T-helper 1 cell treated with Interleukin-12 subunit alpha and Interleukin-12 subunit beta and Interleukin-4 antibody, amounts not matched to agents 30 ng/mL and 1 ng/mL, for 36 hours (primary cell): ENCODE data around the gene EYA2. TPM values are rescaled to one million over a fixed set of nuclear protein-coding genes. Genes with fewer than 3 reads are reported as not detected.
"Not testable (repeated sequence)": the region's sequence is repeated elsewhere in the genome, so short reads cannot be mapped to it uniquely, and the experiment has no call there.

Source experiments
- intact Hi-C: fragments of 100-400 bp; cut with micrococcal nuclease; formaldehyde crosslinking; loops from one replicate; pipeline ENCODE4 v1.15.1; 2024
- total RNA-seq: library from RNA; stranded (reverse); gene quantifications from 2 replicates; pipeline ENCODE4 v1.2.3, GENCODE V29; 2022

EYA2 gene
- total RNA-seq = not detected in 2 replicates

- intact Hi-C loops = no loop called here
Observed at GRCh38 chr20:46894579-46894958, at the start of gene EYA2. EYA2 (plus strand) TSS chr20:46894843; CDS start chr20:46990011, 95,168 bp downstream.

- intact Hi-C loops = no loop called here
Observed at GRCh38 chr20:46844965-46845364, 49.7 kb upstream of the EYA2 start.

- intact Hi-C loops = no loop called here
Observed at GRCh38 chr20:46849269-46849668, 45.4 kb upstream of the EYA2 start.

- intact Hi-C loops = no loop called here
Observed at GRCh38 chr20:46849751-46850150, 44.9 kb upstream of the EYA2 start.

GRCh38 chr20:46850416-46850815 lies 44.2 kb upstream of the EYA2 start:
- intact Hi-C loops = no loop called here

GRCh38 chr20:46850896-46851295 lies 43.7 kb upstream of the EYA2 start:
- intact Hi-C loops = no loop called here

- intact Hi-C loops = no loop called here
Observed at GRCh38 chr20:46851746-46852145, 42.9 kb upstream of the EYA2 start.

GRCh38 chr20:46852313-46852712 lies 42.3 kb upstream of the EYA2 start:
- intact Hi-C loops = no loop called here

GRCh38 chr20:46853926-46854325 lies 40.7 kb upstream of the EYA2 start:
- intact Hi-C loops = no loop called here

GRCh38 chr20:46857061-46857831 lies 37.4 kb upstream of the EYA2 start:
- intact Hi-C loops = no loop called here

GRCh38 chr20:46865824-46866223 lies 28.8 kb upstream of the EYA2 start:
- intact Hi-C loops = no loop called here

- intact Hi-C loops = no loop called here
Observed at GRCh38 chr20:46870041-46870440, 24.6 kb upstream of the EYA2 start.

- intact Hi-C loops = no loop called here
Observed at GRCh38 chr20:46872328-46873211, 22.1 kb upstream of the EYA2 start.

- intact Hi-C loops = no loop called here
Observed at GRCh38 chr20:46875059-46875458, 19.6 kb upstream of the EYA2 start.

GRCh38 chr20:46879386-46879785 lies 15.3 kb upstream of the EYA2 start:
- intact Hi-C loops = no loop called here

- intact Hi-C loops = not testable (repeated sequence)
Observed at GRCh38 chr20:46879963-46880362, 14.7 kb upstream of the EYA2 start.

- intact Hi-C loops = no loop called here
Observed at GRCh38 chr20:46883892-46884291, 10.8 kb upstream of the EYA2 start.

GRCh38 chr20:46890682-46891081 lies 4.0 kb upstream of the EYA2 start:
- intact Hi-C loops = no loop called here

- intact Hi-C loops = no loop called here
Observed at GRCh38 chr20:46893051-46893450, 1.6 kb upstream of the EYA2 start.

- intact Hi-C loops = no loop called here
Observed at GRCh38 chr20:46893877-46894578, 615 bp upstream of the EYA2 start.

- intact Hi-C loops = no loop called here
Observed at GRCh38 chr20:46894971-46895905, 595 bp downstream of the EYA2 start.
